Superior temporal gyrus (tissue), 1 donor: ENCODE results near the gene CCDC60.

Source experiments
- DNase-seq: peaks from one replicate; pipeline ENCODE4 v3.0.0-alpha.2; 2016; ENCODE audit errors: extremely low spot score

Gene CCDC60

GRCh38 chr12:119384340-119384739, 49.8 kb downstream of the CCDC60 start:
- DNase-seq = no peak

DNA sequence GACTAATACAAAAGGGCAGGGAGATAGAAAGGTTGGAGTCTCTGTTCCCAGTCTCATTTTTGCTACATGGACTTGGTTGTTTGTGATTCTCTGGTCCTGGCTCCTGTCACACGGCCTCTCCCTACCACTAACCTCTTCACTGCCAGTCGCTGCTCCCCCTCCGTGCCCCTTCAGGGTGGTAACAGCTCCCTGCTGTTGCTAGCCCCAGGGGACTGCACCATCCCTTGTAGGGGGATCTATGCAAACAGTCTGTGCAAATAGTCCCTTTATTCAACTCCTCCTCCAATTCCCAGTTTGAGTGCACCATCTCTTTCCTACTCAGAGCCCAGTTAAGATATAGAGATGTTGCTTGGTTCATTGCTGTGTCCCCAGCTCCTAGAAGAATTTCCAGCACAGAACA, 51.1 kb downstream of the CCDC60 start:
- DNase-seq = no peak

GRCh38 chr12:119389687-119390086, 55.2 kb downstream of the CCDC60 start:
- no peak for DNase-seq

- no peak for DNase-seq
Measured at GRCh38 chr12:119391673-119392072, 57.1 kb downstream of the CCDC60 start.

- no peak for DNase-seq
Measured at GRCh38 chr12:119393677-119394076, 59.1 kb downstream of the CCDC60 start.

DNA sequence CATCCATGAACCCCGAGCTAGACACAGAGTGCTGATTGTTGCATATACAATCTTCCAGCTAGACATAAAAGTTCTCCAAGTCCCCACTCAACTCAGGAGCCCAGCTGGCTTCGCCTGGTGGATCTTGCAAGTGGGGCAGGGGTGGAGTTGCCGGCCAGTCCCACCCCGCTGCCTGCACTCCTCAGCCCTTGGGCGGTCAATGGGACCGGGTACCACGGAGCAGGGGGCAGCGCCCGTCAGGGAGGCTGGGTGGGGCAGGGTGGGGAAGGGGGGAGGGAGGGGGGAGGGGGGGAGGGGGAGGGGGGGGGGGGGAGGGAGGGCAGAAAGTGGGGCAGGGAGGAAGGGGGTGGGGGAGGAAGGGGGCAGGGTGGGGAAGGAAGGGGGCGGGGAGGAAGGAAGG, 63.0 kb downstream of the CCDC60 start:
- no peak for DNase-seq

DNA sequence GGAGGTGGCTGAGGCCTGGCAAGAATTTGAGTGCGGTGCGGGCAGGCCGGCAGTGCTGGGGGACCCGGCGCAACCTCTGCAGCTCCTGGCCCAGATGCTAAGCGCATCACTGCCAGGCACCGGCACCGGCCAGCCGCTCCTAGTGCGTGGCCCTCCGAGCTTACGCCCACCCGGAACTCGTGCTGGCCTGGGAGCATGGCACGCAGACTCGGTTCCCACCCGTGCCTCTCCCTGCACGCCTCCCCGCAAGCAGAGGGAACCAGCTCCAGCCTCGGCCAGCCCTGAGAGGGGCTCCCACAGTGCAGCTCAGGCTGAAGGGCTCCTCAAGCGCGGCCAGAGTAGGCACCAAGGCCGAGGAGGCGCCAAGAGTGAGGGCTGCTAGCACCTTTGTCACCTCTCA, 63.7 kb downstream of the CCDC60 start:
- no peak for DNase-seq

- DNase-seq = no peak
Measured at GRCh38 chr12:119399301-119399700, 64.8 kb downstream of the CCDC60 start.

- no peak for DNase-seq
Measured at GRCh38 chr12:119406308-119406707, 71.8 kb downstream of the CCDC60 start.

- DNase-seq = no peak
Measured at GRCh38 chr12:119406811-119407210, 72.3 kb downstream of the CCDC60 start.

DNA sequence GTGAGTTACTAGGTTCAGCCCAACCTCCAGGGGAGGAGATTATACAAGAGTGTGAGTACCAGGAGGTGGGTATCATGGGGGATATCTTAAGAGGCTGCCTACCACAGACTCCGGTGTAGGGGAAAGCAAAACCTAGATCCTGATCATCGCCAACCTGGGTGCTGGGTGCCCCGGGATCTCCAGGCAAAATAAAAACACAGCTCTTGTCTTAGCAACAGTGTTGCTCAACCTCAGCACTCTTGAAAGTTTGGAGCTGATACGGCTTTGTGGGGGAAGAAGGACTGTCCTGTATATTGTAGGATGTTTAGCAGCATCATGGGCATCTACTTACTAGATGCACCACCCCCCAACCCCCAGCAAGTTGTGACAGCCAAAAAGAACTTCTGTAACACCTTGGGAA, 74.5 kb downstream of the CCDC60 start:
- no peak for DNase-seq

- DNase-seq = no peak
Measured at GRCh38 chr12:119410396-119410795, 75.9 kb downstream of the CCDC60 start.

DNA sequence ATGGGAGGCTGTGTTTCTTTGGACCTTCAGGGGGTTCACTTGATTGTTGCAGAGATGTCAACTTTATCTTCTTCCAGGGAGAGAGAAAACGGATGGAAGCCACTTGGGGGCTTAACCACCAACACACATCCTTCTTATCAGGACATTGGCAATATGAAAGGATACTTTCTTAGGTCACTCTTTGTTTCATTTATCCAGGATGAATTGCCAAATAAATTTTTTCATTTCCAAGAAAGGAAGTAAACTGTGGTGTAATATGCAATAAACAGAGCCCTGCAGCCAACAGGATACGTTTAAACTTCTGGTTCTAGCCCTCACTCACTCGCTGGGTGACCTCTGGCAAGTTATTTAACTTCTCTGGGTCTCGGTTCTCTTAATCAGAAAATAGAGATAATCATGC, 77.8 kb downstream of the CCDC60 start:
- no peak for DNase-seq

DNA sequence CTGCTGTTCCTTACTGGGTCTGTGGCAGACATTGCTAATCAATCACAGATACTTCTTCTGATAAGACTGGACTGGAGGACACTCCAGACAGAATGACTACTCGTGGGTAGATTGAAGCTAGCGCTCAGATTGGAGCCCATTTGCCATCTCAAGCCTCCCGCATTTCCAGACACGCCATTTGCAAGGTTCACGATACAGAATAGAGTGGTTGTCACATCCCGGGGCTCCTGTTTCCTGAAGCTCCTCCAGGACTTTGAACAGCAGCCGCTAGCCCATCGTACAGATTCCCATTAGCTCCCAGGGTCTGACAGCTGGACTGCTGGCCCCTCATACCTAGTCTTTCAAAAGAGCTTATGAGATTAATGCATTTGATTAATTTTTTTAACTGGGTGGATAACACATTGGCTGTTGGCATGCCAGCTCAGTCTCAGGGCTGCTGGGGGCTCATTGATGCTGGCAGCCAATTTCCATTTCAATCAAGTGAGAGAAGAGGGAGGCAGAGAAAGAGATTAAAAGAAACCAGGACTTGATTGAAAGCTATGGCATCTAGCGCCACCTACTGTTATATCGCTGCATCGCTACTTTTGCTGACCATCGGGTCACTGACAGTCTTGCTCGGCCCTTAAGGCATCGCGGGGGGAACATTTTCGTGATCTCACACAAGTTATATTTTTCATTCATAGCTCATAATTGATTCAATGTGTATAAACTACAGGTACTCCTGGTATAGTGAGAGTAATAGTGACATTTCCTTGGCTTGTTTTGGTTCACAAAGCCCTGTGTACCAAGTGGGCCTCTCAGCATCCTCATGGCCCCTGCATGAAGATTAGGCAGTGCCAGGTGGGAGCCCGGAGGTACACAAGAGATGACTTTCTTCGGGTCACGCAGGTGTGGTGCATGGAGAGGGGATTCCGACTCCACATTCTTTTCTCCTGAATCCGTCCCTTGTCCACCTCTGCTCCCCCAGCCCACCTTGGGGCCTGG, 78.6 kb downstream of the CCDC60 start:
- DNase-seq = peak; percentile 93

DNA sequence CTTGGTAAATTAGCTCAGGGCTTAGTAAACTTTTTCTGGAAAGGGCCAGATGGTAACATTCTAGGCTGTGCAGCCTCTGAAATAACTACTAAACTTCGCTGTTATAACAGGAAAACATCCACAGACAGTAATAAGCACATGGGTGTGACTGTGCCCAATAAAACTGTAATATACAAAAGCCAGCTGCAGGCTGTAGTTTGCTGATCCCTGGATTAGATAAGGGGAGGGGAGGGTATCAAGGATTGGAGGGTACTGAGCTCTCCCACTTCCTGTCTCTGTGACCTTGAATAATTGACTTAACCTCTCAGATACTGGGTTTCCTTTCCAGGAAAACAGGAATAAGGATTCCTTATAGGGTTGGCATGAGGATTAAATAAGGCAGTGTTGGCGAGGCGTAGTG, 81.2 kb downstream of the CCDC60 start:
- no peak for DNase-seq

DNA sequence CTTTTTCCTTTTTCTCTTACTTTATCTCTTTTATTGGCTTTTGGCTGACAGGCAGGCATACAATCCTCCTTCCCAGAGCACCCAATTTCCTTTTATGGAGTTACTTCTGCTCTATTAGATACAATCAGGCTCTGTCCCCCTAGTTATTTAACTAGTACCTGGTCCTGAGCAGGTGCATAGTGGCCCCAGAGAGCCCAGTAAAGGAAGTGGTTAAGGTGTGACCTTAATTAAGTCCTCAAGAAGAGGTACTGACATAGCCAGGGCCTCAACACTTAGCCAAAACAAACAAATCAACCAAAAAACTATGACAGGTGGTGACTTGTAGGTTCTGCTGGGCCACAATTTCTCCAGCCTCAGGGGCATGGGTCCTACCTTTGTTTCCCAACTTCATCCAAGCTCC, 82.9 kb downstream of the CCDC60 start:
- DNase-seq = no peak

GRCh38 chr12:119419381-119419780, 84.9 kb downstream of the CCDC60 start:
- no peak for DNase-seq

DNA sequence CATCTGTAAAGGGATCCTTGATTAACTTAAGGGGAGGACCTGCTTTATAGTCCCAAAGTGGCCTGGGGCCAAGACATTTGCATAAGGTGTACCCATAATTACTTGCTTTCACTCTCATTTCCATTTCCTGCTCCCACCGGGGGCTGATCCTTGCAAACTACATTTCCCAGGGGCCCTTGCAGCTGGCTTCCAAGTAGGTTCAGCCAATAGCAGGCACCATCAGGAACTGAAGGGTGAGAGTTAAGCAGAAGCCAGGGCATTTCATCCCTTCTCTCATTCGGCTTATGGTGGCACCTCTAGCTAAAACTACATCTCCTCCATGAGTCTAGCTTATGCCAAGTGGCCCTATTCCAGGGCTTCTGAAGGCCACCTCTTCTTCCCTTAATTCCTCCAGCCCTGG, 88.8 kb downstream of the CCDC60 start:
- no peak for DNase-seq

GRCh38 chr12:119425623-119426022, 91.1 kb downstream of the CCDC60 start:
- DNase-seq = no peak

- DNase-seq = no peak
Measured at GRCh38 chr12:119431151-119431550, 96.6 kb downstream of the CCDC60 start.

GRCh38 chr12:119432949-119433348, 98.4 kb downstream of the CCDC60 start:
- no peak for DNase-seq

GRCh38 chr12:119440803-119441360, 106.4 kb downstream of the CCDC60 start:
- no peak for DNase-seq

DNA sequence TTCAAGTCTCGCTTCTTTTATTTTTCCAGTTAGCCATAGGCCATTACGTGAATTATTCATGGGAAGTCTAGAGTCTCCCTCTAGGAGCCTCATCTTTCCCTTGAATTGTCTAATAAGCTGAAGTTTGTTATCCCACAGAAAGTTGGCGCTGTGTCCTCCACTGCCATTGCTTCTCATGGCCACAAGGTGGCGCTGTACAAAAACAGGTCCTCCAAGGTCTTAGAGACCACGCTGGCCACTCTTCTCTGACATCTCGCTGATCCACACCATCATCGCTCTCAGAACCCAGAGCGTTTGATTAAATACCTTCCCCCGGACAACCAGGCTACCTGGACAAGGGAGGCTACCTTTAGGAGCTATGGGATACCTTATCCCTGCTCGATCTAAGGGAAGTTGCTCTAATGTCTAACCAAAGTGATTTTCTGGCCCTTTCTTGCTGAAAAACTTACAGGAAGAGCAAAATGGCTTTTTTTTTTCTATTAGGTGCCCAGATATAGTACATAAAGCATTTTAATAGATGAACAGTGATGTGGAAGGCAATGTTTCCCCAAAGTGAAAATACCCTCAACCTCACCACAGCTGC, 110.0 kb downstream of the CCDC60 start:
- DNase-seq = peak; percentile 69
